Measurements from ENCODE around the gene MACROD2. TPM values are rescaled to one million over a fixed set of nuclear protein-coding genes. Genes with fewer than 3 reads are reported as not detected.
A peak's percentile ranks its signal among the peaks of the same experiment; 100 is the strongest.

The MACROD2 gene
- polyA plus RNA-seq, 2 of the 4 experiments (the other 2 are of a cell fraction): 0.96 to 1.3 TPM

GRCh38 chr20:14889496-14890255, 894.4 kb downstream of the MACROD2 start:
- POLR2A ChIA-PET: no interaction called here

GRCh38 chr20:14890713-14891112, 895.4 kb downstream of the MACROD2 start:
- ATAC-seq (no peak), FAIRE-seq (no peak), DNase-seq (ENCODE audit: low read depth in 1 of 2, low spot score in 1 of 2) (no peak)
- no peak overlapping the region for H3K4me3 ChIP-seq
- H3K9me3 ChIP-seq: no peaks in the 10 kb centered on the region
- H3K4me1 ChIP-seq: no peaks in the 10 kb centered on the region
- H3K4me2 ChIP-seq: no peak overlapping the region
- TF ChIP-seq TFCP2L1 (CRISPR knock-in tag; IDR thresholded peaks at IDR 0.05) (no peak), ZNF302 (CRISPR knock-in tag; IDR thresholded peaks at IDR 0.05) (no peak), ELK1 (IDR thresholded peaks at IDR 0.05; ENCODE audit: low read depth, low read length) (no peak), HEYL (CRISPR knock-in tag; IDR thresholded peaks at IDR 0.05) (no peak), ATOH8 (CRISPR knock-in tag; IDR thresholded peaks at IDR 0.05; ENCODE audit: low read depth) (no peak), MAZ (IDR thresholded peaks at IDR 0.05; ENCODE audit: borderline replicate concordance, low read depth, low read length) (no peak), CHD2 (IDR thresholded peaks at IDR 0.05; ENCODE audit: low read length, partially characterized antibody) (no peak), JUNB (IDR thresholded peaks at IDR 0.05) (no peak), POLR2AphosphoS2 (conservative IDR thresholded peaks at IDR 0.05; ENCODE audit: low read length) (no peak), JUN (IDR thresholded peaks at IDR 0.05) (no peak), MAFK (IDR thresholded peaks at IDR 0.05; ENCODE audit: partially characterized antibody) (no peak), MAX (IDR thresholded peaks at IDR 0.05) (no peak), MYC (IDR thresholded peaks at IDR 0.05; ENCODE audit: borderline replicate concordance, low read length) (no peak), REST (IDR thresholded peaks at IDR 0.05) (no peak)
- CTCF ChIA-PET: no interaction called here
- POLR2A ChIA-PET: no interaction called here
- no peak overlapping the region for H3K27ac ChIP-seq

More at GRCh38 chr20:14889496-14890255, 894.4 kb downstream of the MACROD2 start:
- 69% methylated on average over 5 of the region's 5 CpGs for WGBS (ENCODE audit: missing lambda C conversion rate)
- H3K4me2 ChIP-seq: no peak overlapping the region
- 0 out of 6 replicates have a peak overlapping the region, but pooled peaks of 1 of the 2 experiments have one; percentile 6 for H3K27ac ChIP-seq
- H3K4me1 ChIP-seq: no peaks in the 10 kb centered on the region
- H3K9me3 ChIP-seq: no peaks in the 10 kb centered on the region
- FAIRE-seq: peak; percentile 32
- no peak for TF ChIP-seq POLR2A (IDR thresholded peaks at IDR 0.05; ENCODE audit: low read length)
- no peak for TF ChIP-seq JUN (IDR thresholded peaks at IDR 0.05)
- no peak for TF ChIP-seq EP300 (IDR thresholded peaks at IDR 0.05)
- no peak for TF ChIP-seq FOXS1 (CRISPR knock-in tag; IDR thresholded peaks at IDR 0.05)
- no peak overlapping the region for H3K4me3 ChIP-seq
- no peak for ATAC-seq
- no peak for DNase-seq (ENCODE audit: low read depth in 1 of 2, low spot score in 1 of 2)
- CTCF ChIA-PET: interaction anchor here (1.2 kb wide), 1 partner anchor 38 kb away, joined by 4 read pairs; no protein-coding TSS in a partner anchor

- H3K4me3 ChIP-seq: no peak overlapping the region
- WGBS (ENCODE audit: missing lambda C conversion rate): 66% methylated on average over 4 of the region's 4 CpGs
- ChIA-PET CTCF (no interaction called here), POLR2A (no interaction called here)
- H3K4me1 ChIP-seq: no peaks in the 10 kb centered on the region
- DNase-seq (ENCODE audit: low read depth in 1 of 2, low spot score in 1 of 2) (no peak), ATAC-seq (no peak), FAIRE-seq (peak; percentile 32)
- H3K4me2 ChIP-seq: no peak overlapping the region
- no peaks in the 10 kb centered on the region for H3K9me3 ChIP-seq
- no peak overlapping the region for H3K27ac ChIP-seq
- no peak for TF ChIP-seq SREBF2 (IDR thresholded peaks at IDR 0.05)
- TF ChIP-seq TFCP2L1 (CRISPR knock-in tag; IDR thresholded peaks at IDR 0.05): no peak
- no peak for TF ChIP-seq KDM1A (IDR thresholded peaks at IDR 0.05; ENCODE audit: low read depth)
- TF ChIP-seq USF2 (IDR thresholded peaks at IDR 0.05): no peak
- no peak for TF ChIP-seq TP53 (CRISPR knock-in tag; IDR thresholded peaks at IDR 0.05)
- no peak for TF ChIP-seq ESRRA (IDR thresholded peaks at IDR 0.05; ENCODE audit: borderline replicate concordance, low read length)
- no peak for TF ChIP-seq FOXS1 (CRISPR knock-in tag; IDR thresholded peaks at IDR 0.05)
- no peak for TF ChIP-seq EHMT2 (IDR thresholded peaks at IDR 0.05; ENCODE audit: low read depth)
- no peak for TF ChIP-seq HOXB13 (CRISPR knock-in tag; IDR thresholded peaks at IDR 0.05; ENCODE audit: low read depth)
- no peak for TF ChIP-seq HEYL (CRISPR knock-in tag; IDR thresholded peaks at IDR 0.05)
These were observed 897.5 kb downstream of the MACROD2 start for GRCh38 chr20:14892782-14893181.

All from A549 (cell line).